Skeletal muscle satellite cell (primary cell): ENCODE data around the gene CTAGE9. TPM values are rescaled to one million over a fixed set of nuclear protein-coding genes. Genes with fewer than 3 reads are reported as not detected.
"Not testable (repeated sequence)": the region's sequence is repeated elsewhere in the genome, so short reads cannot be mapped to it uniquely, and the experiment has no call there.

Experiments used
- H3K27me3 ChIP-seq: 2 replicates; pipeline ENCODE4 v1.7.0; 2013; ENCODE audit warnings: low read length; ENCODE audit not compliant: control insufficient read depth, insufficient read depth
- H3K36me3 ChIP-seq: 2 replicates; pipeline ENCODE4 v1.7.0; 2013; ENCODE audit warnings: mild to moderate bottlenecking, control low read depth, low read length; ENCODE audit not compliant: insufficient read depth
- H3K4me1 ChIP-seq: 2 replicates; pipeline ENCODE4 v1.7.0; 2013; ENCODE audit warnings: low read length; ENCODE audit not compliant: control insufficient read depth, insufficient read depth
- H3K4me2 ChIP-seq: 2 replicates; pipeline ENCODE4 v1.7.0; 2013; ENCODE audit warnings: mild to moderate bottlenecking, low read length
- H3K4me3 ChIP-seq: 2 replicates; pipeline ENCODE4 v1.7.0; 2013; ENCODE audit warnings: low read length
- H3K9ac ChIP-seq: 2 replicates; pipeline ENCODE4 v1.7.0; 2013; ENCODE audit warnings: mild to moderate bottlenecking, low read depth, low read length, moderate library complexity
- H3K9me3 ChIP-seq: replicated peaks from 2 replicates; pipeline ENCODE4 v1.7.0; 2013; ENCODE audit warnings: mild to moderate bottlenecking, control low read depth, low read length
- total RNA-seq: library from RNA; depleted of rRNA; stranded (reverse); fragments of >200 nt; gene quantifications from 2 replicates; pipeline ENCODE4 v1.2.3, GENCODE V29; 2012; rRNA removed

Gene CTAGE9
- not detected in 2 replicates for total RNA-seq

DNA sequence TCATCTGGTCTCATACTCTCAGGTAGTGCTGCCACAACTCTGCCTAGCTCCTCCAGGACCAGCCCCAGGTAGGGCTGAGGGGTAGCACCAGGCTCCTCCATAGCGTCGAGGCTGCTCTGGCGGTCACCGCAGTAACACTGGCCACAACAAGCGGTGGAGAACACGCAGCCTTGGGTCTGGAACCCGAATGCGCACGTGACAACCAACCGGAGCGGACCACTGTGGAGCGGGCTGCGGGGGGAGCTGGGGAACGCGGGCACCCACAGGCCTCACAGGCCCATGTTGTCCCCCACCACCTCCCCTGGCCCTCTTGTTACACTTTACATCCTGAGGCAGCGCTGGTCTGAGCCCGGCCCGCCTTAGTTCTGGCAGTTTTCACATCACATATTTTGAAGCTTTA is at the start of gene CTAGE9:
CTAGE9 (minus strand) TSS at position 101 of the 400 bp plus-strand sequence; CDS start at position 101, 0 bp downstream.
- not testable (repeated sequence) for H3K36me3 ChIP-seq, H3K4me2 ChIP-seq, H3K9me3 ChIP-seq, H3K4me3 ChIP-seq, H3K9ac ChIP-seq, H3K27me3 ChIP-seq, H3K4me1 ChIP-seq

- Histone ChIP-seq H3K9me3 (peaks cover 6% of the 10 kb centered on the region), H3K4me1 (peaks cover 60% of the 10 kb centered on the region), H3K4me2 (no peak overlapping the region)
Observed at GRCh38 chr6:131758920-131759319, 48.1 kb upstream of the CTAGE9 start.

DNA sequence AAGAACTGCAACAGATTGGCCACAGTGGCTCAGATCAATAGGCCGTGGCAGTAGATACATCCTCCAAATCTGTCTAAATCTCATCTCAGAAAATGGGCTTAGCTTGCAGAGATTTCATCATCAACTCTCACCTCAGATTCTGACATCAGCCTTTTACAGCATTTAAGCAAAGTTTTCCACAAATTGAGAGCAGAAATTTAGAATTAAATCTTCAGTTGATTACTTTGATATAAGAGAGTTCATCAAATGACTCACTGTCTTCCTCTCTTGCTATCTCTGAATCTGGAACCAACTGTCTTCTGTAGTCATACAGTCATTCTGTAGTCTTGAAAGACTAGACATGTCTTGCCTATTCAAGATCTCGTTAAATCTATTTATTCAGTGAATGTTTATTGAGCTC is 45.2 kb upstream of the CTAGE9 start:
- Histone ChIP-seq H3K36me3 (no peaks in the 10 kb centered on the region), H3K27me3 (no peaks in the 10 kb centered on the region), H3K4me2 (peak overlapping the region; percentile 54), H3K9me3 (peaks cover 6% of the 10 kb centered on the region), H3K9ac (peak overlapping the region; percentile 71), H3K4me3 (no peak overlapping the region), H3K4me1 (peaks cover 47% of the 10 kb centered on the region)

More at GRCh38 chr6:131758920-131759319, 48.1 kb upstream of the CTAGE9 start:
- Histone ChIP-seq H3K36me3 (no peaks in the 10 kb centered on the region), H3K4me3 (no peak overlapping the region), H3K9ac (no peak overlapping the region), H3K27me3 (no peaks in the 10 kb centered on the region)

DNA sequence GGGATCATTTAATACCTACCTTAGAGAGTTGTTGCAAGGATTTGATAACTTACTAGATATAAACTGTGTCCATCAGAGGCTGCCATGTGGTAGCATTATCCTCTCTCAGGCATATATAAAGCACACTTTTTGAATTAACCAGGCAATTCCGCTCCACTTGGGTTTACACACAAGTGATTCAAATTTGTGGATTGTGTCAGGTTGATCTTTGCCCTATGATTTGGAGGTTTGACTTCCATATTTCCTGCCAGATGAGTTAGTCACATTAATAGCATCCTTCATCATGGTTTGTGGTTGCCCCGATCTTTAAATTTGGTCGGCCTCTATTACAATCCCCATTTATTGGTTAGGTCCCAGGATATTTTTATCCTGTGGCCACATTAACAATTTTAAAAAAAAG is 44.8 kb upstream of the CTAGE9 start:
- no peaks in the 10 kb centered on the region for H3K27me3 ChIP-seq
- H3K4me1 ChIP-seq: peaks cover 43% of the 10 kb centered on the region
- no peak overlapping the region for H3K4me3 ChIP-seq
- H3K4me2 ChIP-seq: peak overlapping the region; percentile 54
- peaks cover 6% of the 10 kb centered on the region for H3K9me3 ChIP-seq
- H3K9ac ChIP-seq: peak overlapping the region; percentile 71
- no peaks in the 10 kb centered on the region for H3K36me3 ChIP-seq

DNA sequence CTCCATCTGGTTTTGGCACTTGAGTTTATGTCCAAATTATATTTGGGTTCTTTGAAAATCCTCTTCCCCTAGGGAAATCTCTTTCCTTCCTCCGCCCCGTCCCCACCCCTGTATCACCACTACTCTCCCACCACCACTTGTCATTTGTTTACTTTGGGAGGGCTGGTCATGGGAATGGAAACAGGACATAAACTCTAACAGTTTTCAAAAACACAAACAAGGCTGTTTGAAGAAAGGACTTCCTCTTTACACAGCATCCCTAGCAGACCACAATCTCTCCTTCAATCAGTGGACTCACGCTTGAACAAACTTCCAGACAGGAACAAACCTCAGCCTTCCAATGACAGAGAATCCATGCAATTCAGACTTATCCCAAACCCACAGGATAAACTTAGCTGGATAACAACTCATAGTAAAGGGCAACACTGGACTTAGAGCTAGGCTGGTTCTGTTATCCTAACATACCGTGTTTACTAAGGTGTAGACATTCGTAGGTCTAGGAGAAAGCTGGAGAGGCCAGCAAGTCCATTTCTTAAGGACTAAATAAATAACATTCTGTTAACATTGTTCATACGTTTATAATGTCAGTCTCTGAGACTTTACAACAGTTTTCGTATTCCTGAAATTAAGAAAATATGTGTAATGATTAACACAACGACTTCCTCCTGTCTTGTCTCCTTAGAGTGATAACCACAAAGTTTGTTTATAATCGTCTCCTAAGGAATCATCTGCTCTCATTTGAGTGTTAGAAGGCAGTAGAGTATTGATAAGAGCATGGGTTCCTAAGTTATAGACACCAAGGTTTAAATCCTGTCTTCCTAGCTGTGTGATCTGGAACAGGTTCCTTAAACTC is 44.1 kb upstream of the CTAGE9 start:
- H3K9ac ChIP-seq: peak overlapping the region; percentile 58
- peaks cover 6% of the 10 kb centered on the region for H3K9me3 ChIP-seq

GRCh38 chr6:131754088-131754487 is 43.3 kb upstream of the CTAGE9 start:
- Histone ChIP-seq H3K9me3 (peaks cover 6% of the 10 kb centered on the region), H3K36me3 (no peaks in the 10 kb centered on the region), H3K27me3 (no peaks in the 10 kb centered on the region), H3K4me3 (no peak overlapping the region), H3K9ac (peak overlapping the region; percentile 58), H3K4me1 (peaks cover 32% of the 10 kb centered on the region), H3K4me2 (no peak overlapping the region)

More for the DNA sequence above, 44.1 kb upstream of the CTAGE9 start:
- H3K4me2 ChIP-seq: no peak overlapping the region
- peaks cover 37% of the 10 kb centered on the region for H3K4me1 ChIP-seq
- H3K27me3 ChIP-seq: no peaks in the 10 kb centered on the region
- H3K4me3 ChIP-seq: no peak overlapping the region
- H3K36me3 ChIP-seq: no peaks in the 10 kb centered on the region

DNA sequence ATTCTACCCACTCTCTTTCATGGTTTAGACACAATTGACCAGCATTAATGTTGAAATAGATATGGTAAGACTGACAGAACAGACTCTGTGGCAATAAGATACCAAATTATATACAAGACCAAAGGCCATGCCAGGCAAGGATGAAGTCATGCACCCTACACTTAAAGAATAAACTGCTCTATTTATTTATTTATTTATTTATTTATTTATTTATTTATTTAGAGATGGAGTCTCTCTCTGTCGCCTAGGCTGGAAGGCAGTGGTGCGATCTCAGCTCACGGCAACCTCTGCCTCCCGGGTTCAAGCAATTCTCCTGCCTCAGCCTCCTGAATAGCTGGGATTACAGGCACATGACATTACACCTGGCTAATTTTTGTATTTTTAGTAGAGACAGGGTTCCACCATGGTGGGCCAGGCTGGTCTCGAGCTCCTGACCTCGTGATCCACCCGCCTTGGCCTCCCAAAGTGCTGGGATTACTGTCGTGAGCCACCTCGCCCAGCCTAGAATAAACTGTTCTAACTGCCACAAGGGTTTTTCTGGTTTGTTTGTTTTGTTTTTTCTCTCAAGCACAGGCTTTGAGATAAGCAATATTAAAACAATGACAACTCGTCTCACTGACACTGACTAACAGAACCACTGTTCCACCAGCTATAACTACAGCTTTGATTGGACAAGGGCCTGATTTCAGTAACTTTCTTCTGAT is 40.3 kb upstream of the CTAGE9 start:
- peaks cover 24% of the 10 kb centered on the region for H3K4me1 ChIP-seq
- not testable (repeated sequence) for H3K9ac ChIP-seq, H3K9me3 ChIP-seq, H3K36me3 ChIP-seq, H3K4me2 ChIP-seq, H3K4me3 ChIP-seq, H3K27me3 ChIP-seq

- Histone ChIP-seq H3K27me3 (no peaks in the 10 kb centered on the region), H3K36me3 (no peaks in the 10 kb centered on the region), H3K4me1 (peaks cover 5% of the 10 kb centered on the region), H3K4me3 (no peak overlapping the region), H3K4me2 (no peak overlapping the region), H3K9me3 (no peaks in the 10 kb centered on the region), H3K9ac (no peak overlapping the region)
Observed at GRCh38 chr6:131749023-131749422, 38.2 kb upstream of the CTAGE9 start.

- Histone ChIP-seq H3K4me3 (no peak overlapping the region), H3K4me1 (no peaks in the 10 kb centered on the region), H3K9me3 (no peaks in the 10 kb centered on the region), H3K9ac (no peak overlapping the region), H3K27me3 (no peaks in the 10 kb centered on the region), H3K36me3 (no peaks in the 10 kb centered on the region), H3K4me2 (no peak overlapping the region)
Observed at GRCh38 chr6:131747821-131748353, 37.1 kb upstream of the CTAGE9 start.

DNA sequence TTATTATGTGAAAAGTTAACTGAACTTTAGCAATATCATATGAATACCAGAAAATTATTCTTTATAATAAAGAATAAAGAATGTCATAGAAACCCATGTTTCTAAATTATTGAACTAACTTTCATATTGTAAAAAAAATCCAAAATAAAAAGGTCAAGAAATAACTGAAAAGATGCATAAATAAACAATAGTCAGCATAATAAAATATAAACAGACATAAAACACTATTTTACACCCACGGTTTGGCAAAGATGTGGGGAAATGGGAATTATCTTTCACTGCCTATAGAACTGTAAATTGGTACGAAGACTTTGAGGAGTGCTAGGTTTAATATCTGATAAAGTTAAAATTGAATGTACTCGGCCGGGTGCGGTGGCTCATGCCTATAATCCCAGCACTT is 34.7 kb upstream of the CTAGE9 start:
- H3K4me2 ChIP-seq: no peak overlapping the region
- H3K4me3 ChIP-seq: no peak overlapping the region
- no peaks in the 10 kb centered on the region for H3K27me3 ChIP-seq
- H3K9me3 ChIP-seq: no peaks in the 10 kb centered on the region
- no peaks in the 10 kb centered on the region for H3K36me3 ChIP-seq
- no peak overlapping the region for H3K9ac ChIP-seq
- H3K4me1 ChIP-seq: peaks cover 4% of the 10 kb centered on the region

- Histone ChIP-seq H3K27me3 (no peaks in the 10 kb centered on the region), H3K9ac (no peak overlapping the region), H3K4me3 (no peak overlapping the region), H3K9me3 (no peaks in the 10 kb centered on the region), H3K36me3 (no peaks in the 10 kb centered on the region), H3K4me2 (no peak overlapping the region), H3K4me1 (peaks cover 8% of the 10 kb centered on the region)
Observed at GRCh38 chr6:131744432-131745287, 33.8 kb upstream of the CTAGE9 start.
